Loucy (cell line): Measurements from ENCODE around the gene PUS10.

Experiments used
- CTCF ChIP-seq: fragments of 200-600 bp; sonication (generic); conservative IDR thresholded peaks from 2 replicates; pipeline ENCODE4 v1.5.1; 2014; ENCODE audit warnings: mild to moderate bottlenecking, antibody characterized with exemption, low read length
- EZH2phosphoT487 ChIP-seq: fragments of 200-600 bp; IDR thresholded peaks from 2 replicates; pipeline ENCODE4 v1.6.1; 2018; ENCODE audit warnings: antibody characterized with exemption, mild to moderate bottlenecking, moderate library complexity, borderline replicate concordance

GRCh38 chr2:60973705-60974104 lies 44.4 kb downstream of the PUS10 start:
- TF ChIP-seq CTCF (no peak), EZH2phosphoT487 (no peak)
